Thyroid gland (tissue), 4 donors: ENCODE results near the gene AQP9.

Source experiments
- POLR2A ChIP-seq, 2 donors: fragments of 450-650 bp; IDR thresholded peaks; one replicate each; pipeline ENCODE4 v1.6.1; 2017; ENCODE audit warnings: antibody characterized with exemption in 2 of 2, mild to moderate bottlenecking in 2 of 2, moderate library complexity in 1 of 2
- TF ChIP-seq, protein P1 (sequence below), 6 experiments: fragments of 200-600 bp in 3 of 6; fragments of 450-650 bp in 3 of 6; sonication (generic) in 3 of 6; IDR thresholded peaks; one replicate each; pipeline ENCODE4 v1.5.1; 2016 to 2019; ENCODE audit warnings: antibody characterized with exemption in 6 of 6, mild to moderate bottlenecking in 2 of 6, inconsistent platforms in 1 of 6, moderate library complexity in 1 of 6

DNA sequence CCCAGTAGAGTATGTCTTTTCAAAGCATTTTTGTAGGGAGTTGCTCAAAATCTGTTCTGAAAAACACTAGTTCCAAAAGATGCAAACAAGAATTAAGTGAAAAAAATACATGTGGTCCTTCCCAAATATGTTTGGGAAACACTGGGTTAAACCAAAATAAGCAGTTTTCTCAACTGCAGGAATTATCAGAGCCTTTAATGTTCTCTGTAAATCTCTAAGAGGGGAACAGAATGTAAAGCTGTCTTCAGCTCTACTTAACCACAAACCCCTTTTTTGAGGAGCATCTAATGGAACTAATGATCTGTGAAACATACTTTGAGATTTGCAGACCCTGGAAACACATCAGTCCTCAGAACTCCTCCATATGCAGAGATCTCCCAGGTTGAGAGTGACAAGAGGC, 9.9 kb downstream of the AQP9 start:
- TF ChIP-seq POLR2A (IDR thresholded peaks at IDR 0.05) = no peak
- TF ChIP-seq, protein P1, sequence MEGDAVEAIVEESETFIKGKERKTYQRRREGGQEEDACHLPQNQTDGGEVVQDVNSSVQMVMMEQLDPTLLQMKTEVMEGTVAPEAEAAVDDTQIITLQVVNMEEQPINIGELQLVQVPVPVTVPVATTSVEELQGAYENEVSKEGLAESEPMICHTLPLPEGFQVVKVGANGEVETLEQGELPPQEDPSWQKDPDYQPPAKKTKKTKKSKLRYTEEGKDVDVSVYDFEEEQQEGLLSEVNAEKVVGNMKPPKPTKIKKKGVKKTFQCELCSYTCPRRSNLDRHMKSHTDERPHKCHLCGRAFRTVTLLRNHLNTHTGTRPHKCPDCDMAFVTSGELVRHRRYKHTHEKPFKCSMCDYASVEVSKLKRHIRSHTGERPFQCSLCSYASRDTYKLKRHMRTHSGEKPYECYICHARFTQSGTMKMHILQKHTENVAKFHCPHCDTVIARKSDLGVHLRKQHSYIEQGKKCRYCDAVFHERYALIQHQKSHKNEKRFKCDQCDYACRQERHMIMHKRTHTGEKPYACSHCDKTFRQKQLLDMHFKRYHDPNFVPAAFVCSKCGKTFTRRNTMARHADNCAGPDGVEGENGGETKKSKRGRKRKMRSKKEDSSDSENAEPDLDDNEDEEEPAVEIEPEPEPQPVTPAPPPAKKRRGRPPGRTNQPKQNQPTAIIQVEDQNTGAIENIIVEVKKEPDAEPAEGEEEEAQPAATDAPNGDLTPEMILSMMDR (IDR thresholded peaks at IDR 0.05) = no peak
